HepG2 (cell line): ENCODE measurements around the gene DDX53. TPM values are rescaled to one million over a fixed set of nuclear protein-coding genes. Genes with fewer than 3 reads are reported as not detected.

Experiments used
- ATAC-seq: fragments of 200-7000 bp; cut with Tn5 transposase; 3 replicates; pipeline ENCODE4 v1.9.1; 2020; ENCODE audit warnings: mild to moderate bottlenecking, moderate library complexity
- BruUV-seq: library from RNA; stranded (reverse); fragments of 400-500 nt; replicated peaks from 2 replicates; lab custom pipeline; 2021; lab: Mats Ljungman, UMichigan
- CTCF ChIA-PET: fragments of 300-600 bp; formaldehyde crosslinking; extraction: SDS; loops from one replicate; lab custom pipeline; 2021; ENCODE audit warnings: low total read pairs, inconsistent platforms, low intra/inter-chr PET ratio; lab: Yijun Ruan, JAX
- POLR2A ChIA-PET: fragments of 350-600 bp; sonication (Branson Sonifier 250); formaldehyde crosslinking; loops from one replicate; lab custom pipeline; 2020; ENCODE audit warnings: antibody characterized with exemption, inconsistent platforms; lab: Yijun Ruan, JAX
- DNase-seq: peaks from one replicate; pipeline ENCODE4 v3.0.0-alpha.2; 2015; ENCODE audit warnings: low spot score
- FAIRE-seq: peaks from 3 replicates; lab custom pipeline; 2011; peaks lifted over from hg19 to GRCh38; lab: Jason Lieb, UNC
- H2AFZ ChIP-seq: one replicate; pipeline ENCODE4 v1.6.1; 2011; ENCODE audit warnings: low read length, inconsistent platforms
- H3K27ac ChIP-seq: fragments of 300-600 bp; 3 replicates; pipeline ENCODE4 v1.8.0; 2011; ENCODE audit warnings: mixed run types, mild to moderate bottlenecking, mixed read lengths, low read length, inconsistent platforms; ENCODE audit not compliant: insufficient read depth; ENCODE audit errors: extremely low read length
- H3K27me3 ChIP-seq, 2 experiments: fragments of 200-600 bp in 1 of 2; 2 replicates in 1 of 2; 3 replicates in 1 of 2; pipeline versions ENCODE4 v1.6.0 to v1.8.0; 2011; ENCODE audit warnings: low read length in 2 of 2, mild to moderate bottlenecking in 2 of 2, moderate library complexity in 2 of 2, inconsistent platforms in 1 of 2; ENCODE audit not compliant: insufficient read depth in 2 of 2, control insufficient read depth in 1 of 2
- H3K36me3 ChIP-seq, 2 experiments: fragments of 200-600 bp in 1 of 2; replicated peaks in 1 of 2; 2 replicates in 1 of 2; 3 replicates in 1 of 2; pipeline versions ENCODE4 v1.5.1 to v1.8.0; 2011; ENCODE audit warnings: low read length in 2 of 2, inconsistent platforms in 1 of 2; ENCODE audit not compliant: insufficient read depth in 2 of 2, control insufficient read depth in 1 of 2
- H3K4me1 ChIP-seq: 2 replicates; pipeline ENCODE4 v1.5.1; 2012; ENCODE audit warnings: low read length, inconsistent platforms; ENCODE audit not compliant: insufficient read depth
- H3K4me2 ChIP-seq: 2 replicates; pipeline ENCODE4 v1.6.0; 2011; ENCODE audit warnings: low read depth, low read length, inconsistent platforms
- H3K4me3 ChIP-seq, 3 experiments: fragments of 200-600 bp in 1 of 3; sonication (generic), shearing (Covaris generic) in 1 of 3; replicated peaks in 1 of 3; 2 replicates each; pipeline ENCODE4 v1.5.1; 2011 to 2016; ENCODE audit warnings: low read length in 3 of 3, inconsistent platforms in 2 of 3, low read depth in 2 of 3, mild to moderate bottlenecking in 2 of 3, control low read depth in 1 of 3, mixed read lengths in 1 of 3; ENCODE audit not compliant: insufficient read depth in 1 of 3
- H3K79me2 ChIP-seq: one replicate; pipeline ENCODE4 v1.6.1; 2011; ENCODE audit warnings: low read length, inconsistent platforms; ENCODE audit not compliant: insufficient read depth
- H3K9ac ChIP-seq: 2 replicates; pipeline ENCODE4 v1.6.0; 2011; ENCODE audit warnings: mild to moderate bottlenecking, low read depth, low read length, inconsistent platforms; ENCODE audit not compliant: insufficient read depth
- H3K9me3 ChIP-seq: 2 replicates; pipeline ENCODE4 v1.5.1; 2012; ENCODE audit warnings: mild to moderate bottlenecking, low read length
- H4K20me1 ChIP-seq: 2 replicates; pipeline ENCODE4 v1.6.0; 2011; ENCODE audit warnings: inconsistent platforms, mild to moderate bottlenecking, low read length, moderate library complexity; ENCODE audit not compliant: insufficient read depth
- FOSL2 ChIP-seq: sonication (generic); formaldehyde crosslinking; IDR thresholded peaks from 2 replicates; pipeline ENCODE4 v1.4.0; 2020; ENCODE audit warnings: missing genetic modification reagents
- IRF2 ChIP-seq: IDR thresholded peaks from 2 replicates; pipeline ENCODE4 v1.6.1; 2018; ENCODE audit warnings: missing genetic modification reagents, missing compliant biosample characterization
- MAFF ChIP-seq: IDR thresholded peaks from 2 replicates; pipeline ENCODE4 v1.6.1; 2011; ENCODE audit warnings: low read depth, low read length, improper control_type of control experiment
- MAFK ChIP-seq, 2 experiments: IDR thresholded peaks in 1 of 2; conservative IDR thresholded peaks in 1 of 2; 2 replicates each; pipeline ENCODE4 v1.6.1; 2011; ENCODE audit warnings: improper control_type of control experiment in 2 of 2, low read length in 2 of 2
- WGBS: methylation state at CpG from one replicate; pipeline ENCODE4 v1.1.6; 2017; ENCODE audit warnings: low lambda C conversion rate; 5-methylcytosine and 5-hydroxymethylcytosine counted together
- in situ Hi-C: cut with HindIII; loops from 2 replicates; pipeline ENCODE4 v1.10.0; 2017; ENCODE audit warnings: low pct_unique_long_range_greater_than_20kb; ENCODE audit not compliant: extremely low pct_ligation_motif_present
- intact Hi-C: fragments of 100-400 bp; cut with micrococcal nuclease; formaldehyde crosslinking; loops from one replicate; pipeline ENCODE4 v1.10.0; 2022; ENCODE audit not compliant: unreplicated experiment
- polyA plus RNA-seq, 8 experiments: library from polyadenylated mRNA; depleted of rRNA in 3 of 8; stranded (reverse) in 7 of 8; unstranded in 1 of 8; fragments of >200 nt; fragmentation: Illumina TruSeq in 4 of 8; extraction: Trizol in 4 of 8; gene quantifications; 2 replicates each; pipeline versions ENCODE4 v1.2.1 to v1.2.3, GENCODE V29; 2011 to 2016; ENCODE audit warnings: low read depth in 4 of 8, missing spikeins in 1 of 8, mixed read lengths in 1 of 8; ENCODE audit not compliant: insufficient read depth in 1 of 8
- total RNA-seq, 5 experiments: library from RNA; depleted of rRNA; stranded (reverse); fragments of >200 nt; fragmentation: Illumina TruSeq; extraction: Trizol; gene quantifications; 2 replicates each; pipeline ENCODE4 v1.2.3, GENCODE V29; 2016; ENCODE audit warnings: low read depth in 1 of 5
- TF ChIP-seq, protein P1 (sequence below): IDR thresholded peaks from 2 replicates; pipeline ENCODE4 v1.6.1; 2018; ENCODE audit warnings: missing genetic modification reagents, mild to moderate bottlenecking, missing compliant biosample characterization
- TF ChIP-seq, protein P2 (sequence below): sonication (generic); formaldehyde crosslinking; IDR thresholded peaks from 2 replicates; pipeline ENCODE4 v1.9.0; 2022; ENCODE audit warnings: missing genetic modification reagents, mild to moderate bottlenecking, borderline replicate concordance

DDX53 gene
- total and polyA plus RNA-seq, 2 of the 13 experiments (the other 11 are each of a cell fraction or from before 2014, with no cell fraction given): not detected

DNA sequence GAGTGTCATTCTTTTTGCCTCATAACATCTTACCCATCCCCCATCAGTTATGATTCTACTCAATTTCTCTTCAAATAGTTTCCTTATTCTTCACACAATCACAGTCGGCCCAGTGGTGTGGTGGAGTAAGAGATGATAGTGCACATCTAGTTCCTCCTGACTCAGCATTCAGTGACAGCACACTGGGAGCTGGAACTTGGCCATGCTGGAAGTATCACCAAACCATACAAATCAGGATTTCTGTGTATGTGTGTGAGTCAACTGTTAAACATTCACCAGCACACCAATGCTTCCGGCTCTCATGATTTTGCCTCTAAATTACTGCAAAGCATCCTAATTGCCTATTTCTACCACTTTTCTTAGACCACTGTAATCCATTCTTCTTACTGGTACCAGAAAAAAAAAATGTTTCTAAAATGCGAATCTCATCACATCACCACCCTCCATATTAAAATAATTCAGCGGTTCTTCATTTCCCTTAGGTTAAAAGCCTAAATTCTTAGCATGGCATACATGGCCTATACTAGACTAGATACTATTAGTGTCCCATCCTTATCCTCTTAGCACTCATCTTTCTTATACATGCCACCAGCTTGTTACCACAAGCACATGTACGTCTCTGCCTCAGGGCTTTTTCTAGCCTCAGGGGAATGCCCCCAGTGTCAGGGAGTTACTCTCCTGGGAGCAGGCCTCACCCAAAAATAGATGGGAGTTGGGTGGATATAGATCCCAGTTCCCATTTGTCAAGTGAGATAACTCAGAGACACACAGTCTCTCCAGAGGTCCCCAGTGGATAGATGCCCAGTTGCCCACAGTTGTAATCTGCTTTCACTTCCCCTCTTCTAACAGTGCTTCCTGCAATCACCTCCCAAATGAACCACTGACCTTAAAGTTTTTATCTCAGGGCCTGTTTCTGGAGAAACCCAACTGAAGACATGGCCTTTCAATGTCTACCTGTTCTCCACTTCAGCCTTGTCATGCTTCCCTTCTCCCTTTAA lies 49.2 kb upstream of the DDX53 start:
- in situ Hi-C loops (no loop called here), intact Hi-C loops (loop anchor here (1.0 kb wide), 1 partner anchor 14 kb away; no protein-coding TSS in a partner anchor)
- H3K4me3 ChIP-seq: no peak overlapping the region
- DNase-seq: no peak
- no peaks in the 10 kb centered on the region for H3K36me3 ChIP-seq
- BruUV-seq: no TSS peak
- no peaks in the 10 kb centered on the region for H3K27me3 ChIP-seq
- CTCF ChIA-PET: no interaction called here
- POLR2A ChIA-PET: no interaction called here
- no peak for ATAC-seq
- no peaks in the 10 kb centered on the region for H3K9me3 ChIP-seq
- no peaks in the 10 kb centered on the region for H3K79me2 ChIP-seq
- H3K27ac ChIP-seq: no peak overlapping the region
- whole genome bisulfite sequencing: 2% methylated on average over 3 of the region's 5 CpGs
- H3K9ac ChIP-seq: no peak overlapping the region
- no peak for FAIRE-seq
- H2AFZ ChIP-seq: no peak overlapping the region
- H3K4me1 ChIP-seq: no peaks in the 10 kb centered on the region
- H3K4me2 ChIP-seq: no peak overlapping the region
- no peaks in the 10 kb centered on the region for H4K20me1 ChIP-seq
- peak; percentile 68 for TF ChIP-seq MAFF
- TF ChIP-seq MAFK (conservative IDR thresholded peaks at IDR 0.05 in 1 of 2, IDR thresholded peaks at IDR 0.05 in 1 of 2; ENCODE audit: low read length in 2 of 2): peak; percentile 48 to 70
- TF ChIP-seq, protein P1, sequence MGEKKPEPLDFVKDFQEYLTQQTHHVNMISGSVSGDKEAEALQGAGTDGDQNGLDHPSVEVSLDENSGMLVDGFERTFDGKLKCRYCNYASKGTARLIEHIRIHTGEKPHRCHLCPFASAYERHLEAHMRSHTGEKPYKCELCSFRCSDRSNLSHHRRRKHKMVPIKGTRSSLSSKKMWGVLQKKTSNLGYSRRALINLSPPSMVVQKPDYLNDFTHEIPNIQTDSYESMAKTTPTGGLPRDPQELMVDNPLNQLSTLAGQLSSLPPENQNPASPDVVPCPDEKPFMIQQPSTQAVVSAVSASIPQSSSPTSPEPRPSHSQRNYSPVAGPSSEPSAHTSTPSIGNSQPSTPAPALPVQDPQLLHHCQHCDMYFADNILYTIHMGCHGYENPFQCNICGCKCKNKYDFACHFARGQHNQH (CRISPR knock-in tag): no peak

DNA sequence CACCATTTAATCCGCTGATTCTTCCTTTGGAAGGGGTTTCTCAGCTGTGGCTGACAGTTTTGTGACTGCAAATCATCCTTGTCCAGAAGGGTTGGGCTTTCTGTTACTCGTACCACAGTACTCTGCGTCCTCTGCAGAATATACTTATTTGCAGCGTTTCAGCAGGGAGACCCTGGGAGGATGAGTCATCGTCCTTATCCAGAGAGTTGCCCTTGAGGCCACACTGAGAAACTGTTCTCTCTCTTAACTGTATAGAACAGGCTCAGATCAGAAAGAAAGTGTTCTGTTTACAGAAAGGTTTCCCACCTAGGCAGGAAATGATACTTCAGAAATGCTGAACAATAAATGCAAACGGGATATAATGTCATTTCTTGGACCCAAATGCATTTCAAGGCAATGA lies 47.8 kb upstream of the DDX53 start:
- Histone ChIP-seq H3K4me3 (no peak overlapping the region), H3K4me1 (no peaks in the 10 kb centered on the region), H3K36me3 (no peaks in the 10 kb centered on the region)
- WGBS: 0% methylated on average over 2 of the region's 6 CpGs
- no peak for FAIRE-seq
- TF ChIP-seq IRF2 (no peak), FOSL2 (CRISPR knock-in tag) (peak; percentile 42; the same call in 1 of the 2 replicates)
- TF ChIP-seq, protein P2, sequence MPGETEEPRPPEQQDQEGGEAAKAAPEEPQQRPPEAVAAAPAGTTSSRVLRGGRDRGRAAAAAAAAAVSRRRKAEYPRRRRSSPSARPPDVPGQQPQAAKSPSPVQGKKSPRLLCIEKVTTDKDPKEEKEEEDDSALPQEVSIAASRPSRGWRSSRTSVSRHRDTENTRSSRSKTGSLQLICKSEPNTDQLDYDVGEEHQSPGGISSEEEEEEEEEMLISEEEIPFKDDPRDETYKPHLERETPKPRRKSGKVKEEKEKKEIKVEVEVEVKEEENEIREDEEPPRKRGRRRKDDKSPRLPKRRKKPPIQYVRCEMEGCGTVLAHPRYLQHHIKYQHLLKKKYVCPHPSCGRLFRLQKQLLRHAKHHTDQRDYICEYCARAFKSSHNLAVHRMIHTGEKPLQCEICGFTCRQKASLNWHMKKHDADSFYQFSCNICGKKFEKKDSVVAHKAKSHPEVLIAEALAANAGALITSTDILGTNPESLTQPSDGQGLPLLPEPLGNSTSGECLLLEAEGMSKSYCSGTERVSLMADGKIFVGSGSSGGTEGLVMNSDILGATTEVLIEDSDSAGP: no peak
- TF ChIP-seq, all 625 proteins: peak for 1
- DNase-seq (no peak), ATAC-seq (no peak; the same call in 2 of the 3 replicates)
- CTCF ChIA-PET: no interaction called here
- Histone ChIP-seq H3K27me3 (no peaks in the 10 kb centered on the region), H3K9ac (no peak overlapping the region), H3K79me2 (no peaks in the 10 kb centered on the region), H4K20me1 (no peaks in the 10 kb centered on the region), H2AFZ (no peak overlapping the region), H3K9me3 (no peaks in the 10 kb centered on the region), H3K4me2 (no peak overlapping the region), H3K27ac (no peak overlapping the region)
- BruUV-seq: no TSS peak
- intact Hi-C loops: no loop called here
- POLR2A ChIA-PET: no interaction called here
- in situ Hi-C loops: no loop called here
